Measurements from ENCODE around the gene RBBP8NL.

- TF ChIP-seq CTCF (IDR thresholded peaks at IDR 0.05; ENCODE audit: borderline replicate concordance, extremely low read depth, low read length, poor library complexity, severe bottlenecking) (no peak), EZH2 (IDR thresholded peaks at IDR 0.05; ENCODE audit: borderline replicate concordance, low read depth, low read length, severe bottlenecking) (no peak)
These were observed 46.0 kb downstream of the RBBP8NL start for GRCh38 chr20:62381202-62381797.

All from DND-41 (cell line).